Peyer's patch (tissue), 4 donors: Measurements from ENCODE around the gene OBSL1.

Experiments used
- CTCF ChIP-seq, 6 experiments: fragments of 450-650 bp in 4 of 6; fragments of 200-600 bp in 2 of 6; sonication (generic) in 1 of 6; IDR thresholded peaks; one replicate each; pipeline ENCODE4 v1.5.1; 2017 to 2019; ENCODE audit warnings: antibody characterized with exemption in 6 of 6, mild to moderate bottlenecking in 3 of 6, moderate library complexity in 1 of 6
- POLR2A ChIP-seq, 2 donors: fragments of 450-650 bp; IDR thresholded peaks; one replicate each; pipeline ENCODE4 v1.5.1; 2017; ENCODE audit warnings: antibody characterized with exemption in 2 of 2, mild to moderate bottlenecking in 2 of 2, moderate library complexity in 2 of 2

- TF ChIP-seq CTCF (IDR thresholded peaks at IDR 0.05) = no peak
- no peak for TF ChIP-seq POLR2A (IDR thresholded peaks at IDR 0.05)
Observed at GRCh38 chr2:219539926-219540678, 31.2 kb downstream of the OBSL1 start.
